HG03060 (cell line): ENCODE measurements around the gene RAD51B.

Source experiments
- ATAC-seq: cut with Tn5 transposase; IDR thresholded peaks from one replicate; pipeline ENCODE4 v1.9.1; 2021; ENCODE audit warnings: low read depth, moderate number of reproducible peaks; ENCODE audit not compliant: unreplicated experiment

Gene RAD51B

DNA sequence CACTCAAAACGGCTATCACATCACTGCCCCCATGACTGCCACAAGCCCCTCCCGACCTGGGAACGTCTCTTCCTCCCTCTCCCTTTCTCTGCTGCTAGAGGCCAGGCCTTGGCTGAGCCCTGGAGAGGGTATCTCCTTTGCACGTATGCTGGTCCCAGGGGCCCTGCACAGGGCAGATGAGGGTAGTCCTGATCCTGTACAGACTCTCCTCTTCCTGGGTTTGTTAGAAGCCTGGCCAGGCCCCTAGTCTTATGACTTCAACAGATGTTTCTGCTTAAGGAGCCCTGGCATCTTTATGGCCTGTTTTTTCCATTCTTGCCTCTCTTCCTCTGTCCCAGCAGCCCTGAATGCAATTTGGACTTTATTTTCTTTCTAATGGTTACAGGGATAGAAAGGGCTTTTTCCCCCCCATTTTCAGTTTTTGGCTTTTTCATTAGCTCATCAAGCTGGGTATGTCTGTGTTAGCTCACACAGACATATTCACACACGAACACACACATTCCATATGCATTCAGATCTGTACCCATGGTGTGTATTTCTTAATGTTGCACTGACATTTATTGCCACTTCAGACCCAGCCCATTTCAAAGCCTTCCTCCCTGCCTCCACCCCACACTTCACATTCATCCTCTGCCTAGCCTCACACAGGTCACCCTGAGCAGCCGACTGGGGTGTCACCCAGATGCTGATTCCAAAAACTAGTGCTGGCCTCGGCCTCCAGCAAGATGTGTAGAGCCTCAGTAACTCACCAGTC, 770.0 kb downstream of the RAD51B start:
- no peak for ATAC-seq

DNA sequence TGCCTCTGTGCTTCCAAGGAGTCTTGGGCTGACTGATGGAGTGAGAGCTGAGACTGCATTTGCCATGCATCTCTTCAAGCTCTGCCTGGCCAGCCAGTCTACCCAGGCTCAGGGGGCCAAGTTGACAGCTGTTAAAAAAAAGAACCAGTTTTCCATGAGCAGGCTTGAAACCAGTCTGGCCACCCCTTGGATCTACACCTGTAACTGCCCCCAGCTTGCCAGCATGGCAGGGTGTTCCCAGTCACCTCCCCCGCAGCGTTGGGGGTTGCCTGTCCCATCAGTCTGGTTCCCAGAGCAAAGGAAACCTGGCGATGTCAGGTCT, 770.6 kb downstream of the RAD51B start:
- ATAC-seq = no peak

GRCh38 chr14:68591786-68592185, 772.2 kb downstream of the RAD51B start:
- ATAC-seq = no peak

DNA sequence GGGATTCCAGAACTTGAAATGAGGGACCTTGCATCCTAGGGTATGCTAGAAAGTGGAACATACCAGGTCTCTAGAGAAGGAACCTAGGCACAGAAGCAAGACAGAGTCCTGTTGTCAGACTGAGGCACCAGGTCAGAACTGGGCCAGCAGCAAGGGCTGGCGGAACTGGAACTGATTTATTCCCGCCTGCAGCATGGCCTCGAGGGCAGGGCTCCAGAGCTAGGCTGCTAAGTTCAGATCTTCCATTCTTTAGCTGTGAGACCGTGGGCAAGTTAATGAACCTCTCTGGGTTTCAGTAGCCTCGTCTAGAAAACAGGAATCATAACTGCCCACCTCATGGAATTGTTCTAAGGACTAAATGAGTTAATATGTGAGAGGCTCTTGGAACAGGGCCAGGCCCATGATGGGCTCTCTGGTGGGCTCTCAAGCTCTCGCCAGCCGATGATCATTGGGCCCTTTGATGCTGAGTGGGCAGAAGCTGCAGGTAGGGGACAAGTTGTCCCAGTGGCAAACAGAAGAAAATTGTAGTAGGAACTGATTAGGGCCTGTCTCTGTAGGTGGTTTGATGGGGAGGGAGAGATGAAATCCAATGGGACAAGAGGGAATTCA, 773.5 kb downstream of the RAD51B start:
- no peak for ATAC-seq

DNA sequence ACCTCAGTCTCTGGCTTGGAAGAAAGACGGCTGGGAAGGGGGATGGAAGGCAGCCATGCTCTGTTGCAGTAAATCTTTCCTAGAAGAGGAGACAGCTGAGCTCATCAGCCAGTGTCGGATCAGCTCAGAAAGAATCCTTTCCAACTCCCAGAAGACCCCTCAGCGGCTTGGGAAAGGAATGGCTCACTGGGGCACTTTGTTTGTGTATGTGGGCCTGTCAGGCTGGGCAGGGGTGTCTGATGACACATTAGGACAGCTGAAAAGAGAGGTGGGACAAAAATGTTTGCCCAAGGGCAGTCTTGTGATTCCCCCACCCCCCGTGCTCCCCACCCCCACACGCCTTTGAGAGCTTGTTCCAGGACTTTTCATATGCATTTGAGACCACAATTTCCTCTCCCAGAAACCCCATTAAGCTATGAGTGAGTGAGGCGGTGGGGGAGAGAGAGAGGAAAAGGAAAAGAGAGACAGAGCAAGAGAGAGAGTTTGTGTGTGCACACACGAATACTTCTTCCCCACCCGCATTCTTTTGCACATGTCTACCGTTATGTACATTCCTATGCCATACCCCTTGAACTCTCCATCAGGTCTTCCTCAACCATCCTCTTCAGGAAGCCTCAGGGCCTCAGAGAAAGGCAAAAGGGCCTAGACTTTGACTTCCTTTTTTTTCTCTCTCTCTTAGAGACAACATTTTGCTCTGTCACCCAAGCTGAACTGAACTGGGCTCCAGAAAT, 774.4 kb downstream of the RAD51B start:
- no peak for ATAC-seq

DNA sequence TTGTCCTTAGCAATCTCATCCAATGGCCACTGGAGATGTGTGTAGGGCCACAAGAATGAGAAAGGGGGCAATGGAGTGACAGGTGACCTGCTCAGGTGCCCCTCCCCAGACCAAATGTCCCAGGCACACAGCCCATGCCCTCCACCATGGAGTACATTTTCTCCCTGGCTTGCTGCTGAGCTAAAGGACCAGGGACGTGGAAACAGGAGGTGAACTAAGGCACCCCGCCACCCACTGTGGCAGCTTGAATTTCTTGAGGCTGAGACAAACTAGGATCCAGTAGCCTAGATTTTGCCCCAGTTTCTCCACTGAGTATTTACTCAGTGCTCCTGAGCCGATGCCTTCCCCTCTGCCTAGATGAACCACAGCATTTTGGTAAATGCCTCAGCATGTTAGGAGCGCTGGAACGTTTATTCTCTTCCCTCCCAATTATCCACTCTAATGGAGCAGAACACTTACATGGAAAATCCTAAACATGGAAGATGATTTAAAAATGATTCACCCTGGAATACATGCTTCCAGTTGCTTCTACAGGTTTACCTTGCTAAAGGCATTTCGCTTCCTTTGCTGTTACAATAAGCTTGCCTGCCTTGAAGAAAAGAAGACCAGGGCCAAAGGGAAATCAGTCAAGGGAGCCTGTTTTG, 775.3 kb downstream of the RAD51B start:
- no peak for ATAC-seq

GRCh38 chr14:68596211-68596610, 776.6 kb downstream of the RAD51B start:
- ATAC-seq = no peak

DNA sequence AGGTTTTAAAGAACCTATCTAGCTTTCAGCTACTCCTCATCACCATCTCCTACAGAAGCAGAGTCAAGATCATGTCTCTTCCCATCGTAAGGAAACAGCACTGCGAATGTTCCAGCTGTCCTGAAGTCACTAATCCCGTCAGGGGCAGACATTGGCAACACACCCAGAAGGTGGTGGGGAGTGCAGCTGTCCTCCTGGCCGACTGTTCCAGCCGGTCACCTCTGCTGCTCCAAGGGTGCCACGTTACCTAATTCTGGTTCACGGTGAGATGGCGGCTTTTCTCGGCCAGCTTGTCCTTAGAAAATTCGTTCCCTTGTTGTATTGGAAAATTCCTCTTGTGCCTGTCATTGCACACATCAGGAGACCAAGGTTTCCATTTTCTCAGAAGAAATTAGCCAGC, 777.1 kb downstream of the RAD51B start:
- no peak for ATAC-seq

DNA sequence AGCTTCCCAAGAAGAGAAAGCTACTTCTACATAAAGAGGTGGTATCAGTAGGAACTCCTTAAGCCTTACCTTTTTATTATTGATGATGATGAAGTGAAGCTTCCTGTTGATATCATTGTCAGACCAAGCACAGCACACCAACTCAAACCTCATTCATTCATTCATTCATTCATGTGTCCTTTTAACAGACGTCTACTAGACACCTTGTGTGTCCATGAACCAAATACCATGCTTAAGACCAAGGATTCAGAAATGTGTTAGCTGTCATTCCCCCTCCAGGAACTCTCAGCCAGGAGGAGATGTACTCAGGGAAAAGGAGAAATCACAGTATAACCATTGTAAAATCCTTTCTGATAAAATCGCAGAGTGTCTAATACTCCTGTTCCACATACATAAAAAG, 778.5 kb downstream of the RAD51B start:
- ATAC-seq = no peak

DNA sequence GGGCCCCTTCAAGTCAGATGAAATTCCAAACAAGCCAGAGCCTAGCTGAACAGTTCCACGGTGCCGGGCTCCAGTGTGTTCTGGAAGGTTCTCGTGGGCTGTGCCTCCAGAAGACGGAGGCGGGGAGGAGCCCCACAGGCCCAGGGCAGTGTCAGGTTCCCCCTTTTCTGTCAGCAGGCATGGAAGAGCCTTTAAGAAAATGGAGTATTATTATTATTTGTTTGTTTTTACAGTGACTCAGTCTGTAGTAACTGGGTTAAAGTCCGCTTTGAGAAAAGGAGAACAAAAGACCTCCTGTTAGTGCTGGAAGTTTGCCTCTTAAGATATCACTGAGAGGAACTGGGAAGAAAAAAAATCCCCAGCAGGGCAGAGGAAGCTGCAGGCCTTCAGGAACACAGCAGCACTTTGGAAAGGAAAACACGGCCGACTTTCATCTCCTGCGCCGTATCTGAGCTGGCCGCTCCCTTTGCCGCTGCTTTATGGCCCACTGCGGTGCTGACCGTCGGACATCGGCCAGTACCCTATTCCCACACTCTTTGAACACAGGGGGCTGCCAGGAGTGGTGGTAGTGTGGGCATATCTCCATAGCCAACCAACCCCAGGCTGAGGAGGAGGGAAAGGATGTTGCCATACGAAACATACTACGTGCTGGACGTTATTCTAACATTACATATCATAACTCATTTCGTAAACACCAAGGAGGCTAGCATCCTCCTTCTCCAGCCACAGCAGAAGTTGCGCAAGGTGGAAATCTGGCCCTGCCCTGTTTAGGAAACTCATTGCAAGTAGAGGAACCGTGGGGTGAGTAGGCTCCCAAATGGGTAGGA, 779.3 kb downstream of the RAD51B start:
- ATAC-seq = no peak

DNA sequence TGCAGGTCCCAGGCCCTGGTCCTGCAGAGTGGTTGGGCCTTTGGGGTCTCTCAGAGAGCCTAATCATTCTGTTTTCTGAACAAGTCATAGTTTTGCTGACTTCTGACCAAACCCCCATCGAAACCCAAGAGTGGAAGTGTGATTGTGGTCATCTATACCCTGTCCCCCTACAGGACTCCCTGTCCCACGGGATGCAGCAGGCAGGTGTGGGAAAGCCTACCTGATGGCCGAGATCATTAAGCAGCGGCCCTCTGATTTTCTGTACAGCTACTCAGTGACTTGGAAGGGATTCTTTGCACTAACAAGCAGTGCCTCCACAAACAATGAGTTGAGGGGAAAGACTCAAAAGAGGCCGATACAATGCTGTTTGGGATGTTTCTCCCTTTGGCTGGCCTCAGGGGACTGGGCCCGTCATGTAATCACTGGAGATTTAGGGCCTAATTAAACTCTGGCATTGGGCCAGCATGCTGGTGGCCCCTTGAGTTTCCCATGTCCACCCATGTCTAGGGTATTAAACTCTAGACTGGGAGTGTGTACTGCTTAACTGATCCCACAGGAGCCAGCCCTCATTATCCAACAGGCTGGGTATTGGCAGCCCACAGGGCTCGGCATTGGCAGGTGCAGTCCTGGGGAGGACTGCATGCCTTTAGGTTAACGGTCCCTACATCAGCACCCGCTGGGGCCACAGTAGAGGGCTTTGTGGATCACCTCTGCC, 780.5 kb downstream of the RAD51B start:
- ATAC-seq = no peak

DNA sequence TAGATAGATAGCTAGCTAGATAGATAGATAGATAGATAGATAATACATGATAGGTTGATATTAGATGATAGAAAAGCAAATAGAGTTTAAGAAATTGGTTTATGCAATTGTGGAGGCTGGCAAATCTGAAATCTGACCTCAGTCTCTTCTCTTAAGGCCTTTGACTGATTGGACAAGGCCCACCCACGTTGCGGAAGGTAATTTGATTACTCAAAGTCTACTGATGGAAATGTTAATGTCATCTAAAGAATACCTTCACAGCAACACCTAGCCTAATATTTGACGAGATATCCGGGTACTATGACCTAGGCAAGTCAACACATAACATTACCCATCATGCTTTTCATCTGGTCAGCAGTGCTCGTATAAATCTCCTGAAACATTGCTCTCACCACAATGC, 782.9 kb downstream of the RAD51B start:
- ATAC-seq = no peak

GRCh38 chr14:68603533-68604360, 784.2 kb downstream of the RAD51B start:
- no peak for ATAC-seq

DNA sequence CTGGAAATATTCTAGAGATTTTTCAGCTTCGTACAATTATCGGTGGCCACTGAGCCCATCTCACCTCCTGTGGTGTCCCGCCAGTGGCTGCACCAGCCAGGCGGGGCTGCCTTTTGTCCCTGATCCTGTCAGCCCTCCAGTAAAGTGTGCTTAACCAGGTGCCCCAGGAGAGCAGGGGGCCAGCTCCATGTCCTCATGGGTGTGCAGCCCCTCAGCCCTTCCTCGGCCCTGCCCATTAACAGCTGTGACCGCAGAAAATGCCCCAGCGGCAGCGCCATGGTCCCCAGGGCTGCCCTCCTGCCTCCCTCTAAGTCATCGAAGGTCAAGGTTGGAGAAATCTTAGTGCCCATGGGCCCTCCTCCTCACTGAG, 784.8 kb downstream of the RAD51B start:
- ATAC-seq = no peak

DNA sequence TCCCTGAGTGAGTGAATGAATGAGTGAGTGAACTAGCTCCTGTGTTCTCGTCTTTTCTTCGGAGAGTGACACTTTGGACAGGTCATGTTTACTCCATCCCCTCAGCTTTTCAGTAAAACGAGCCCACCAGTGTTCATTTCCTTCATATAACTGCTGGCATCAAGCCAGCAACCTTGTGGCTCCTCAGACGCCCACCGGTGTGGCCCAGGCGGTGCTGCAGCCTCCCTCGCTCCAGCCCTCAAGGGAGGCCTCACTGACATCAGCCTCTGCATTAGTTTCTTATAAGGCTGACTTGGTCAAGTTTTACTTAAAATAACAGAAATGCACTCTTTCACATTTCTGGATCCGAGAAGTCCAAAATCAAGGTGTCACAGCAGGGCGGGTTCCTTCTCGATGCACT, 785.2 kb downstream of the RAD51B start:
- ATAC-seq = no peak

- no peak for ATAC-seq
Measured at GRCh38 chr14:68606176-68606575, 786.6 kb downstream of the RAD51B start.

- no peak for ATAC-seq
Measured at GRCh38 chr14:68606644-68607043, 787.1 kb downstream of the RAD51B start.

GRCh38 chr14:68607081-68607866, 787.7 kb downstream of the RAD51B start:
- no peak for ATAC-seq
